T-cell (primary cell): Measurements from ENCODE around the gene PRIMA1. TPM values are rescaled to one million over a fixed set of nuclear protein-coding genes. Genes with fewer than 3 reads are reported as not detected.

Experiments used
- ATAC-seq, 4 experiments: fragments of 200-7000 bp in 3 of 4; fragments of 150-1000 bp in 1 of 4; cut with Tn5 transposase; replicated peaks in 1 of 4; 1 replicate in 3 of 4; 2 replicates in 1 of 4; pipeline ENCODE4 v1.10.0; 2021; ENCODE audit warnings: moderate library complexity in 3 of 4, mild to moderate bottlenecking in 2 of 4, moderate number of reproducible peaks in 1 of 4
- CTCF ChIA-PET, 2 donors: fragments of 300-600 bp; sonication (Branson Sonifier 250); formaldehyde crosslinking; loops; one replicate each; lab custom pipeline; 2022; ENCODE audit warnings: antibody characterized with exemption in 2 of 2; lab: Charles Lee
- POLR2A ChIA-PET, 2 donors: fragments of 300-600 bp; sonication (Branson Sonifier 250); formaldehyde crosslinking; loops; one replicate each; lab custom pipeline; 2022; ENCODE audit warnings: antibody characterized with exemption in 2 of 2; lab: Charles Lee
- DNase-seq, 35 experiments: peaks; one replicate each; pipeline versions ENCODE4 v3.0.0 to v3.0.0-alpha.2; 2013 to 2023
- H3K27ac ChIP-seq: one replicate; pipeline ENCODE4 v1.5.1; 2013; ENCODE audit warnings: low read length
- H3K27me3 ChIP-seq, 2 experiments: replicated peaks in 1 of 2; 1 replicate in 1 of 2; 2 replicates in 1 of 2; pipeline versions ENCODE4 v1.6.1 to v1.7.0; 2013; ENCODE audit warnings: low read length in 1 of 2, mixed read lengths in 1 of 2; ENCODE audit not compliant: control insufficient read depth in 2 of 2, insufficient read depth in 2 of 2; ENCODE audit errors: extremely low read depth in 1 of 2
- H3K36me3 ChIP-seq, 2 donors: 1 replicate in 1 of 2; 2 replicates in 1 of 2; pipeline versions ENCODE4 v1.6.1 to v1.7.0; 2013; ENCODE audit warnings: low read length in 1 of 2; ENCODE audit not compliant: control insufficient read depth in 2 of 2, insufficient read depth in 1 of 2; ENCODE audit errors: extremely low read depth in 1 of 2
- H3K4me1 ChIP-seq, 2 experiments: 1 replicate in 1 of 2; 2 replicates in 1 of 2; pipeline versions ENCODE4 v1.6.1 to v1.7.0; 2013; ENCODE audit warnings: low read length in 2 of 2, mixed read lengths in 1 of 2; ENCODE audit not compliant: insufficient read depth in 2 of 2, control insufficient read depth in 1 of 2; ENCODE audit errors: extremely low read depth in 1 of 2
- H3K4me3 ChIP-seq, 2 donors: 1 replicate in 1 of 2; 2 replicates in 1 of 2; pipeline versions ENCODE4 v1.5.1 to v1.7.0; 2013; ENCODE audit warnings: mild to moderate bottlenecking in 2 of 2, low read length in 1 of 2, moderate library complexity in 1 of 2; ENCODE audit not compliant: control insufficient read depth in 1 of 2; ENCODE audit errors: extremely low read depth in 1 of 2
- H3K9me3 ChIP-seq: 2 replicates; pipeline ENCODE4 v1.7.0; 2013
- H3K27ac Mint-ChIP-seq, 2 donors: one replicate each; pipeline ENCODE4 v1.8.0; 2020 to 2021; ENCODE audit warnings: mild to moderate bottlenecking in 2 of 2, mixed read lengths in 2 of 2
- H3K27me3 Mint-ChIP-seq, 2 donors: one replicate each; pipeline ENCODE4 v1.8.0; 2021 to 2022; ENCODE audit warnings: mixed read lengths in 2 of 2
- H3K36me3 Mint-ChIP-seq: one replicate; pipeline ENCODE4 v1.8.0; 2021; ENCODE audit warnings: mixed read lengths
- H3K4me1 Mint-ChIP-seq, 3 donors: one replicate each; pipeline ENCODE4 v1.8.0; 2020 to 2022; ENCODE audit warnings: mixed read lengths in 3 of 3, mild to moderate bottlenecking in 1 of 3
- H3K4me3 Mint-ChIP-seq, 3 donors: one replicate each; pipeline ENCODE4 v1.8.0; 2020 to 2022; ENCODE audit warnings: mild to moderate bottlenecking in 3 of 3, mixed read lengths in 3 of 3, moderate library complexity in 3 of 3
- H3K9me3 Mint-ChIP-seq, 3 donors: one replicate each; pipeline ENCODE4 v1.8.0; 2020 to 2022; ENCODE audit warnings: mixed read lengths in 3 of 3
- WGBS: methylation state at CpG from one replicate; pipeline ENCODE4 v1.1.5; 2013; ENCODE audit warnings: missing lambda C conversion rate; ENCODE audit not compliant: insufficient coverage; 5-methylcytosine and 5-hydroxymethylcytosine counted together
- total RNA-seq, 35 experiments: library from RNA in 6 of 35; stranded (reverse) in 6 of 35; fragments of 120-200 nt in 1 of 35; gene quantifications; one replicate each; pipeline versions ENCODE4 v1.2.1 to v1.2.4 and lab custom pipeline; 2013 to 2026

PRIMA1 gene
- total RNA-seq, 5 donors from 2014 or later (not counting 1 experiment from before 2014, with no cell fraction given), result not detected

GRCh38 chr14:93799617-93799988, 11.3 kb upstream of the PRIMA1 start:
- Mint-ChIP-seq H3K9me3 (no peaks in the 10 kb centered on the region), H3K4me1 (no peaks in the 10 kb centered on the region), H3K4me3 (no peak overlapping the region), H3K27ac (no peak overlapping the region), H3K36me3 (no peaks in the 10 kb centered on the region), H3K27me3 (peaks cover 6 to 24% of the 10 kb centered on the region in 2 donors)
- Histone ChIP-seq H3K4me3 (no peak overlapping the region), H3K4me1 (no peaks in the 10 kb centered on the region), H3K36me3 (no peaks in the 10 kb centered on the region), H3K27ac (no peak overlapping the region), H3K9me3 (no peaks in the 10 kb centered on the region), H3K27me3 (peaks cover 0 to 9% of the 10 kb centered on the region in 2 experiments)
- 67% methylated on average over 1 of the region's 4 CpGs for WGBS
- no peak for ATAC-seq
- DNase-seq, result no peak
- POLR2A ChIA-PET, result no interaction called here
- CTCF ChIA-PET, result no interaction called here

GRCh38 chr14:93797536-93797935, 9.3 kb upstream of the PRIMA1 start:
- ChIA-PET CTCF (no interaction called here), POLR2A (no interaction called here)
- 79% methylated on average over 7 of the region's 12 CpGs for WGBS
- H3K27ac Mint-ChIP-seq, result no peak overlapping the region
- Histone ChIP-seq H3K9me3 (no peaks in the 10 kb centered on the region), H3K27ac (no peak overlapping the region), H3K4me1 (no peaks in the 10 kb centered on the region), H3K4me3 (no peak overlapping the region), H3K36me3 (no peaks in the 10 kb centered on the region), H3K27me3 (peaks cover 0 to 16% of the 10 kb centered on the region in 2 experiments)
- no peaks in the 10 kb centered on the region for H3K36me3 Mint-ChIP-seq
- ATAC-seq (no peak), DNase-seq (no peak)
- peaks cover 12 to 35% of the 10 kb centered on the region in 2 donors for H3K27me3 Mint-ChIP-seq
- no peaks in the 10 kb centered on the region for H3K4me1 Mint-ChIP-seq
- H3K4me3 Mint-ChIP-seq, result no peak overlapping the region
- peaks cover 0 to 4% (median 0%) of the 10 kb centered on the region in 3 donors for H3K9me3 Mint-ChIP-seq

DNA sequence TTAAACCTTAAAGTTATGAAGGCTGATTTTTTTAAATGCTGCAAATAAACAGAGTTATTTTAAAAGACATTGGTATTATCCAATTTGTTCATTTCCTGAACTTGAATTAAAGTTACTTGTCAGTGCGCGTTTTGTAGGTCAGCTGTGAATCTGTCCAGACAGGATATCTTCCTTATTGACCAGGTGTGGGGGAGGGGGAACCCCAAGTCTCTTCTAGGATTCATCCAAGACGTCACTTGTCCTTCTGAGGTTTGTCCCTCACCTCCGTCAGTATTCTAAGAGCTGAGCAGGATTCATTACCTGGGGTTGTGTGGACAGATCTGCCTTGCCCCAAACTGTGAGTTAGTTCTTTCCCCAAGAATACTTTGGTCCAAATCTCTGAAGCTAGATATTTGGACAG, 8.8 kb upstream of the PRIMA1 start:
- CTCF ChIA-PET, result no interaction called here
- peaks cover 17 to 38% of the 10 kb centered on the region in 2 donors for H3K27me3 Mint-ChIP-seq
- Histone ChIP-seq H3K27ac (no peak overlapping the region), H3K9me3 (no peaks in the 10 kb centered on the region), H3K36me3 (no peaks in the 10 kb centered on the region), H3K4me3 (no peak overlapping the region), H3K27me3 (peaks cover 0 to 13% of the 10 kb centered on the region in 2 experiments), H3K4me1 (no peaks in the 10 kb centered on the region)
- DNase-seq (no peak), ATAC-seq (no peak)
- no peak overlapping the region for H3K27ac Mint-ChIP-seq
- H3K4me3 Mint-ChIP-seq, result no peak overlapping the region
- POLR2A ChIA-PET, result no interaction called here
- 73% methylated on average over 3 of the region's 4 CpGs for WGBS
- no peaks in the 10 kb centered on the region for H3K4me1 Mint-ChIP-seq
- no peaks in the 10 kb centered on the region for H3K36me3 Mint-ChIP-seq
- H3K9me3 Mint-ChIP-seq, result peaks cover 0 to 4% (median 0%) of the 10 kb centered on the region in 3 donors

GRCh38 chr14:93794756-93795155, 6.5 kb upstream of the PRIMA1 start:
- CTCF ChIA-PET, result no interaction called here
- DNase-seq (no peak), ATAC-seq (no peak)
- peaks cover 0 to 4% (median 0%) of the 10 kb centered on the region in 3 donors for H3K9me3 Mint-ChIP-seq
- Histone ChIP-seq H3K4me3 (no peak overlapping the region), H3K9me3 (no peaks in the 10 kb centered on the region), H3K27ac (no peak overlapping the region), H3K36me3 (no peaks in the 10 kb centered on the region), H3K27me3 (peaks cover 0 to 26% of the 10 kb centered on the region in 2 experiments), H3K4me1 (no peaks in the 10 kb centered on the region)
- H3K27ac Mint-ChIP-seq, result no peak overlapping the region
- WGBS, result 89% methylated on average over 4 of the region's 5 CpGs
- no peak overlapping the region for H3K4me3 Mint-ChIP-seq
- H3K36me3 Mint-ChIP-seq, result no peaks in the 10 kb centered on the region
- POLR2A ChIA-PET, result no interaction called here
- no peaks in the 10 kb centered on the region for H3K4me1 Mint-ChIP-seq
- peaks cover 30 to 50% of the 10 kb centered on the region in 2 donors for H3K27me3 Mint-ChIP-seq

- no peaks in the 10 kb centered on the region for H3K36me3 Mint-ChIP-seq
- ChIA-PET CTCF (no interaction called here), POLR2A (no interaction called here)
- H3K9me3 Mint-ChIP-seq, result peaks cover 0 to 4% (median 0%) of the 10 kb centered on the region in 3 donors
- 66% methylated on average over 6 of the region's 10 CpGs for WGBS
- no peak overlapping the region for H3K4me3 ChIP-seq
- no peak overlapping the region for H3K4me3 Mint-ChIP-seq
- peaks cover 37 to 53% of the 10 kb centered on the region in 2 donors for H3K27me3 Mint-ChIP-seq
- peaks cover 4 to 5% (median 5%) of the 10 kb centered on the region in 3 donors for H3K4me1 Mint-ChIP-seq
- H3K27me3 ChIP-seq, result peaks cover 0 to 32% of the 10 kb centered on the region in 2 experiments
- H3K9me3 ChIP-seq, result no peaks in the 10 kb centered on the region
- H3K27ac Mint-ChIP-seq, result no peak overlapping the region
- no peak overlapping the region for H3K27ac ChIP-seq
- no peak for ATAC-seq
- no peaks in the 10 kb centered on the region for H3K4me1 ChIP-seq
- no peak for DNase-seq
- no peaks in the 10 kb centered on the region for H3K36me3 ChIP-seq
These were observed 5.5 kb upstream of the PRIMA1 start for GRCh38 chr14:93793555-93794324.

DNA sequence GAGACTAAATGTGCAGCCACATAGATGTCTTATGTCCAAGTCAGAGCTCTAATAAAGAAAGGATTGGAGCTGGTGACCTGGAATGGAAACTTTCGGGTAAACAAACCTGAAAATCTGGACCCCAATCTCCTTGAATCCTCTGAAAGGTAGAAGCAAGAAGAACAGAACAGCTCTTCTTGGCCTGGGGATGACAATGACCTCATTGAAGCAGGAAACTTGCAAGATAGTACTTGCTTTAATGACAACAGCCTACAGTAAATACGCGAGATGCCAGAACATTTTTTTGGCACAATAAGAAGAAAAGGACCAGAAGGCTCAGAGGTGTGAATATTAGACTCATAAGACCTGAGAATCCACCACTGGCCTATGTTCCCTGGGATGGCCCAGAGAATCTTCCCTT, 4.1 kb upstream of the PRIMA1 start:
- Histone ChIP-seq H3K9me3 (no peaks in the 10 kb centered on the region), H3K27me3 (peaks cover 0 to 41% of the 10 kb centered on the region in 2 experiments), H3K27ac (no peak overlapping the region), H3K36me3 (no peaks in the 10 kb centered on the region), H3K4me1 (no peaks in the 10 kb centered on the region), H3K4me3 (no peak overlapping the region)
- no peak overlapping the region for H3K4me3 Mint-ChIP-seq
- H3K36me3 Mint-ChIP-seq, result no peaks in the 10 kb centered on the region
- CTCF ChIA-PET, result no interaction called here
- H3K9me3 Mint-ChIP-seq, result peaks cover 0 to 4% (median 0%) of the 10 kb centered on the region in 3 donors
- no peak for DNase-seq
- H3K27ac Mint-ChIP-seq, result no peak overlapping the region
- peaks cover 5 to 10% (median 9%) of the 10 kb centered on the region in 3 donors for H3K4me1 Mint-ChIP-seq
- POLR2A ChIA-PET, result no interaction called here
- peaks cover 45 to 55% of the 10 kb centered on the region in 2 donors for H3K27me3 Mint-ChIP-seq
- 83% methylated on average over 3 of the region's 3 CpGs for WGBS
- no peak for ATAC-seq
